SK-N-SH (cell line): ENCODE results near the gene SEMA4D. TPM values are rescaled to one million over a fixed set of nuclear protein-coding genes. Genes with fewer than 3 reads are reported as not detected.

Experiments used
- CTCF ChIA-PET: fragments of 300-600, 350-600 bp; formaldehyde crosslinking; extraction: SDS; loops from one replicate; lab custom pipeline; 2021; lab: Yijun Ruan, JAX
- POLR2A ChIA-PET: fragments of 350-600 bp; sonication (Branson Sonifier 250); formaldehyde crosslinking; extraction: SDS; loops from one replicate; lab custom pipeline; 2020; ENCODE audit warnings: antibody characterized with exemption, inconsistent platforms; lab: Yijun Ruan, JAX
- DNase-seq: peaks from one replicate; pipeline ENCODE4 v3.0.0; 2012
- H2AFZ ChIP-seq: fragments of 200-600 bp; sonication (generic); 2 replicates; pipeline ENCODE4 v1.8.1; 2016; ENCODE audit warnings: antibody characterized with exemption, mild to moderate bottlenecking, low read depth
- H3F3A ChIP-seq: fragments of 200-600 bp; sonication (generic); replicated peaks from 2 replicates; pipeline ENCODE3; 2016; ENCODE audit warnings: antibody characterized with exemption, mild to moderate bottlenecking; ENCODE audit not compliant: insufficient read depth
- H3K27ac ChIP-seq, 2 experiments: fragments of 200-500 bp in 1 of 2; fragments of 200-600 bp in 1 of 2; sonication (Bioruptor generic) in 1 of 2; sonication (generic), shearing (Covaris generic) in 1 of 2; 2 replicates each; pipeline versions ENCODE4 v1.5.1 to v1.6.1; 2014 to 2016; ENCODE audit warnings: low read depth in 2 of 2, inconsistent platforms in 1 of 2, low read length in 1 of 2, mild to moderate bottlenecking in 1 of 2, mixed read lengths in 1 of 2
- H3K27me3 ChIP-seq: fragments of 200-600 bp; sonication (generic), shearing (Covaris generic); 2 replicates; pipeline ENCODE4 v1.6.1; 2016; ENCODE audit warnings: mixed run types; ENCODE audit not compliant: insufficient read depth
- H3K36me3 ChIP-seq, 2 experiments: fragments of 200-500 bp in 1 of 2; fragments of 200-600 bp in 1 of 2; sonication (Bioruptor generic) in 1 of 2; sonication (generic) in 1 of 2; replicated peaks in 1 of 2; 2 replicates each; pipeline versions ENCODE3 to v1.5.1; 2014 to 2016; ENCODE audit warnings: low read length in 1 of 2, mild to moderate bottlenecking in 1 of 2; ENCODE audit not compliant: insufficient read depth in 2 of 2, control insufficient read depth in 1 of 2
- H3K4me1 ChIP-seq, 2 experiments: fragments of 200-500 bp in 1 of 2; fragments of 200-600 bp in 1 of 2; sonication (Bioruptor generic) in 1 of 2; sonication (generic), shearing (Covaris generic) in 1 of 2; 2 replicates each; pipeline versions ENCODE4 v1.5.1 to v1.6.1; 2014 to 2016; ENCODE audit warnings: low read depth in 1 of 2, low read length in 1 of 2, mixed run types in 1 of 2; ENCODE audit not compliant: insufficient read depth in 2 of 2, control insufficient read depth in 1 of 2
- H3K4me2 ChIP-seq: fragments of 200-600 bp; sonication (generic), shearing (Covaris generic); 2 replicates; pipeline ENCODE4 v1.6.1; 2017; ENCODE audit warnings: mixed run types
- H3K4me3 ChIP-seq, 2 experiments: fragments of 200-500 bp in 1 of 2; fragments of 200-600 bp in 1 of 2; sonication (Bioruptor generic) in 1 of 2; sonication (generic), shearing (Covaris generic) in 1 of 2; 2 replicates each; pipeline versions ENCODE4 v1.5.1 to v1.8.1; 2014 to 2016; ENCODE audit warnings: low read depth in 2 of 2, inconsistent platforms in 1 of 2, low read length in 1 of 2, mild to moderate bottlenecking in 1 of 2, mixed read lengths in 1 of 2, moderate library complexity in 1 of 2
- H3K79me2 ChIP-seq: fragments of 200-600 bp; sonication (generic); 2 replicates; pipeline ENCODE4 v1.8.1; 2017; ENCODE audit warnings: mild to moderate bottlenecking; ENCODE audit not compliant: insufficient read depth
- H3K9ac ChIP-seq: fragments of 200-600 bp; sonication (generic); 2 replicates; pipeline ENCODE4 v1.6.1; 2017; ENCODE audit warnings: mixed run types
- H3K9me2 ChIP-seq: fragments of 200-600 bp; sonication (generic); 2 replicates; pipeline ENCODE4 v1.6.1; 2017; ENCODE audit warnings: mixed run types
- H3K9me3 ChIP-seq: fragments of 200-600 bp; sonication (generic); 2 replicates; pipeline ENCODE4 v1.6.1; 2017; ENCODE audit warnings: mixed run types, mild to moderate bottlenecking, moderate library complexity
- H4K20me1 ChIP-seq: fragments of 200-600 bp; sonication (generic); 2 replicates; pipeline ENCODE4 v1.6.1; 2017; ENCODE audit warnings: mild to moderate bottlenecking, mixed run types; ENCODE audit not compliant: insufficient read depth
- CHD2 ChIP-seq: fragments of 150-350 bp; IDR thresholded peaks from 2 replicates; pipeline ENCODE4 v1.6.1; 2018; ENCODE audit warnings: low read length; ENCODE audit not compliant: partially characterized antibody
- CTCF ChIP-seq: fragments of 200-600 bp; sonication (generic); IDR thresholded peaks from 2 replicates; pipeline ENCODE4 v1.6.1; 2017; ENCODE audit warnings: antibody characterized with exemption, mild to moderate bottlenecking, moderate library complexity
- ELF1 ChIP-seq: IDR thresholded peaks from 2 replicates; pipeline ENCODE4 v1.4.0; 2012
- EP300 ChIP-seq, 2 experiments: IDR thresholded peaks; 2 replicates each; pipeline versions ENCODE4 v1.4.0 to v1.6.1; 2012; ENCODE audit warnings: borderline replicate concordance in 1 of 2, low read depth in 1 of 2, low read length in 1 of 2
- EZH2phosphoT487 ChIP-seq: fragments of 200-600 bp; sonication (generic); IDR thresholded peaks from 2 replicates; pipeline ENCODE4 v1.6.1; 2017; ENCODE audit warnings: low read depth, mixed run types, mild to moderate bottlenecking, antibody characterized with exemption, moderate library complexity, borderline replicate concordance
- FOXM1 ChIP-seq: IDR thresholded peaks from 2 replicates; pipeline ENCODE4 v1.4.0; 2012; ENCODE audit warnings: low read depth, mild to moderate bottlenecking
- GABPA ChIP-seq: IDR thresholded peaks from 2 replicates; pipeline ENCODE4 v1.4.0; 2012; ENCODE audit warnings: low read depth, mild to moderate bottlenecking
- MEF2A ChIP-seq: IDR thresholded peaks from 2 replicates; pipeline ENCODE4 v1.4.0; 2012; ENCODE audit warnings: low read depth, borderline replicate concordance
- MXI1 ChIP-seq: IDR thresholded peaks from 2 replicates; pipeline ENCODE4 v1.6.1; 2012; ENCODE audit warnings: mild to moderate bottlenecking, low read depth, low read length, improper control_type of control experiment
- NFIC ChIP-seq: IDR thresholded peaks from 2 replicates; pipeline ENCODE4 v1.4.0; 2012; ENCODE audit warnings: borderline replicate concordance
- PBX3 ChIP-seq: IDR thresholded peaks from 2 replicates; pipeline ENCODE4; 2012
- RFX5 ChIP-seq: IDR thresholded peaks from 2 replicates; pipeline ENCODE4 v1.6.1; 2012; ENCODE audit warnings: mild to moderate bottlenecking, improper control_type of control experiment, low read length
- RXRA ChIP-seq: IDR thresholded peaks from 2 replicates; pipeline ENCODE4 v1.4.0; 2012; ENCODE audit warnings: low read depth, mild to moderate bottlenecking, borderline replicate concordance
- SIN3A ChIP-seq: IDR thresholded peaks from 2 replicates; pipeline ENCODE4 v1.6.1; 2012; ENCODE audit warnings: low read depth, mild to moderate bottlenecking, low read length, moderate library complexity, borderline replicate concordance
- SMC3 ChIP-seq: IDR thresholded peaks from 2 replicates; pipeline ENCODE4 v1.6.1; 2012; ENCODE audit warnings: low read depth, low read length, improper control_type of control experiment
- TEAD4 ChIP-seq: IDR thresholded peaks from 2 replicates; pipeline ENCODE4 v1.4.0; 2012; ENCODE audit warnings: mild to moderate bottlenecking, borderline replicate concordance; ENCODE audit not compliant: insufficient read depth
- USF1 ChIP-seq: IDR thresholded peaks from 2 replicates; pipeline ENCODE4 v1.4.0; 2012; ENCODE audit warnings: low read depth, borderline replicate concordance
- USF2 ChIP-seq: fragments of 150-350 bp; IDR thresholded peaks from 2 replicates; pipeline ENCODE4 v1.6.1; 2017; ENCODE audit warnings: antibody characterized with exemption, low read length, low read depth, borderline replicate concordance
- WGBS: methylation state at CpG from one replicate; pipeline ENCODE4 v1.1.6; 2017; ENCODE audit warnings: low lambda C conversion rate; 5-methylcytosine and 5-hydroxymethylcytosine counted together
- polyA plus RNA-seq, 3 experiments: library from polyadenylated mRNA; depleted of rRNA; stranded (reverse); fragments of >200 nt; gene quantifications; 2 replicates each; pipeline ENCODE4 v1.2.3, GENCODE V29; 2012

Gene SEMA4D
- polyA plus RNA-seq, 1 of the 3 experiments (the other 2 are of a cell fraction) = 4.8 TPM

- DNase-seq = no peak
- Histone ChIP-seq H3K27me3 (no peaks in the 10 kb centered on the region), H3K4me1 (no peaks in the 10 kb centered on the region; a peak in 1 of 4 replicates), H3K27ac (no peak overlapping the region), H3K9me3 (no peaks in the 10 kb centered on the region), H2AFZ (no peak overlapping the region), H3K4me3 (no peak overlapping the region), H3K9me2 (no peaks in the 10 kb centered on the region), H3K79me2 (no peaks in the 10 kb centered on the region), H3K4me2 (no peak overlapping the region), H3K36me3 (peaks cover 0 to 19% of the 10 kb centered on the region in 2 experiments), H4K20me1 (no peaks in the 10 kb centered on the region), H3K9ac (no peak overlapping the region), H3F3A (no peaks in the 10 kb centered on the region)
- 100% methylated on average over 6 of the region's 11 CpGs for WGBS
- POLR2A ChIA-PET = no interaction called here
- TF ChIP-seq FOXM1 = no peak
- no peak for TF ChIP-seq RFX5
- no peak for TF ChIP-seq RXRA
- no peak for TF ChIP-seq PBX3
- TF ChIP-seq EZH2phosphoT487 = no peak
- TF ChIP-seq MEF2A = no peak
- no peak for TF ChIP-seq SMC3
- TF ChIP-seq NFIC = no peak
- no peak for TF ChIP-seq CTCF
- no peak for TF ChIP-seq MXI1
- TF ChIP-seq EP300 (IDR thresholded peaks at IDR 0.05; ENCODE audit: borderline replicate concordance in 1 of 2, low read depth in 1 of 2, low read length in 1 of 2) = no peak
- no peak for TF ChIP-seq CHD2
- no peak for TF ChIP-seq SIN3A
- TF ChIP-seq USF1 = no peak
- no peak for TF ChIP-seq TEAD4
- CTCF ChIA-PET = interaction anchor here (0.9 kb wide), 1 partner anchor 162 kb away, joined by 3 read pairs; no protein-coding TSS in a partner anchor
These were observed 111.1 kb downstream of the SEMA4D start for GRCh38 chr9:89386797-89387196.

- H2AFZ ChIP-seq = no peak overlapping the region
- H3K9ac ChIP-seq = no peak overlapping the region
- no peaks in the 10 kb centered on the region for H3K79me2 ChIP-seq
- no peaks in the 10 kb centered on the region for H3K27me3 ChIP-seq
- no peaks in the 10 kb centered on the region for H3K9me3 ChIP-seq
- no peak overlapping the region for H3K4me3 ChIP-seq
- no peak overlapping the region for H3K4me2 ChIP-seq
- peaks cover 0 to 19% of the 10 kb centered on the region in 2 experiments for H3K36me3 ChIP-seq
- no peak overlapping the region for H3K27ac ChIP-seq
- 91% methylated on average over 11 of the region's 11 CpGs for WGBS
- DNase-seq = no peak
- H4K20me1 ChIP-seq = no peaks in the 10 kb centered on the region
- H3K4me1 ChIP-seq = no peaks in the 10 kb centered on the region; a peak in 1 of 4 replicates
- no peaks in the 10 kb centered on the region for H3F3A ChIP-seq
- CTCF ChIA-PET = interaction anchor here (0.6 to 0.9 kb wide), 2 partner anchors 162 to 163 kb away, joined by 3 read pairs; no protein-coding TSS in a partner anchor
- POLR2A ChIA-PET = no interaction called here
- TF ChIP-seq RFX5 = no peak
- no peak for TF ChIP-seq ELF1
- TF ChIP-seq TEAD4 = no peak
- TF ChIP-seq FOXM1 = no peak
- TF ChIP-seq GABPA = no peak
- no peak for TF ChIP-seq USF2
- TF ChIP-seq, all 33 proteins: peak for 0
- H3K9me2 ChIP-seq = no peaks in the 10 kb centered on the region
These were observed 111.7 kb downstream of the SEMA4D start for GRCh38 chr9:89386206-89386605.
